HG03060 (cell line): ENCODE measurements around the gene PGGHG.
"Not testable (repeated sequence)": the region's sequence is repeated elsewhere in the genome, so short reads cannot be mapped to it uniquely, and the experiment has no call there.

Experiments used
- ATAC-seq: cut with Tn5 transposase; IDR thresholded peaks from one replicate; pipeline ENCODE4 v1.9.1; 2021; ENCODE audit warnings: low read depth, moderate number of reproducible peaks; ENCODE audit not compliant: unreplicated experiment

The PGGHG gene

GRCh38 chr11:284105-285020 is 4.6 kb upstream of the PGGHG start:
- no peak for ATAC-seq

DNA sequence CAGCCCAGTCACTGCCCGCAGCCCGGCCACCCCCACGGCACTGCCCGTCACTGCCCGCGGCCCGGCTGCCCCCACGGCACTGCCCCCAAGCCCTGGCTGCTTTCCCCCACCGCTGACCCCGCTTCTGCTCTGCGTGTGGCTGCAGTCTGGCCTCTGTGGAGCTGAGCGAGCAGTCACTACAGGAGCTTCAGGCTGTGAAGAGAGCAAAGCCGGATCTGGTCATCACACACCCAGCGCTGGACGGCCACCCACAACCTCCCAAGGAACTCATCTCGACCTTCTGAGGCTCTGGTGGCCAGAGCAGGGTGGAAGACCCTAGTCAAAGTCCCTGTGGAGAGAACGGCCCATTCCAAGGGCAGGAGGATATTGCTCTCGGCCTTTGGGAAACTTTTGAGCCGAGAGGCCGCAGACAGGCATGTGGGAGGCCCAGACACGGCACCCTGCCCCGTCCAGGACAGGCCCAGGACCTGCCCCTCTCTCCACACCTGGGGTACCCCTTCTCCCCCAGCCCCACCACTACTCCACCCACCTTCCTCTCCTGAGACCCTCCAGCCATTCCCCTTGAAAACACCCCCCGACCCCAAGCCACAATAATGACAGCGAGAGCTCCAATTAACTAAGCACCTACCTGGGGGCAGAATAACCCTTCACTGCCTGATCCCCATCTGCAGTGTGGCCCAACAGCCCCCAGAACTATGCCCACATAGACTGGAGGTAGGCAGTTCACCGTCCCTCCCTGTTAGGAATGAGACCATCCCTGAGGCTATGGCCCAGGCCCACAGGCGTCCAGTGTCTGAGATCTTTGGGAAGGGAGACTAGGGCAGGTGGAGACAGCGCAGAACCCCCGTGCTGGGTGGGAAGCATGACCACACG is 3.7 kb upstream of the PGGHG start:
- no peak for ATAC-seq

GRCh38 chr11:285894-286220 is 3.1 kb upstream of the PGGHG start:
- no peak for ATAC-seq

- ATAC-seq: not testable (repeated sequence)
These were observed 1.7 kb upstream of the PGGHG start for GRCh38 chr11:286977-287820.

GRCh38 chr11:287821-288477 is 977 bp upstream of the PGGHG start:
- ATAC-seq: no peak

DNA sequence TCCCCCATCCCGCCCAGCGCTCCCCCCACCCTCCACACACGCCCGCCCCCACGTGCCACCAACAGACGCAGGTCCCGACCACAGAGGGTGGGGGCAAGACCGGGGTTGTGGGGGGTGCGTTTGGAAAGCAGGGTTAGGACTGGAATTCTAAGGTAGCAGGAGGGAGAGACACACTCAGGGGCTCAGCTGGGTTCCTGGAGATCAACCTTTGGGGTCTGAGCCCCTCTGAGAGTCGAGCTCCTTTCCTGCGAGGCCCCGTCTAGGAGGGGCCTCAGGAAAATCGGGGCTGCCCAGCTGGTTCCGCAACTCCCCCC is 429 bp downstream of the PGGHG start:
- ATAC-seq: no peak

DNA sequence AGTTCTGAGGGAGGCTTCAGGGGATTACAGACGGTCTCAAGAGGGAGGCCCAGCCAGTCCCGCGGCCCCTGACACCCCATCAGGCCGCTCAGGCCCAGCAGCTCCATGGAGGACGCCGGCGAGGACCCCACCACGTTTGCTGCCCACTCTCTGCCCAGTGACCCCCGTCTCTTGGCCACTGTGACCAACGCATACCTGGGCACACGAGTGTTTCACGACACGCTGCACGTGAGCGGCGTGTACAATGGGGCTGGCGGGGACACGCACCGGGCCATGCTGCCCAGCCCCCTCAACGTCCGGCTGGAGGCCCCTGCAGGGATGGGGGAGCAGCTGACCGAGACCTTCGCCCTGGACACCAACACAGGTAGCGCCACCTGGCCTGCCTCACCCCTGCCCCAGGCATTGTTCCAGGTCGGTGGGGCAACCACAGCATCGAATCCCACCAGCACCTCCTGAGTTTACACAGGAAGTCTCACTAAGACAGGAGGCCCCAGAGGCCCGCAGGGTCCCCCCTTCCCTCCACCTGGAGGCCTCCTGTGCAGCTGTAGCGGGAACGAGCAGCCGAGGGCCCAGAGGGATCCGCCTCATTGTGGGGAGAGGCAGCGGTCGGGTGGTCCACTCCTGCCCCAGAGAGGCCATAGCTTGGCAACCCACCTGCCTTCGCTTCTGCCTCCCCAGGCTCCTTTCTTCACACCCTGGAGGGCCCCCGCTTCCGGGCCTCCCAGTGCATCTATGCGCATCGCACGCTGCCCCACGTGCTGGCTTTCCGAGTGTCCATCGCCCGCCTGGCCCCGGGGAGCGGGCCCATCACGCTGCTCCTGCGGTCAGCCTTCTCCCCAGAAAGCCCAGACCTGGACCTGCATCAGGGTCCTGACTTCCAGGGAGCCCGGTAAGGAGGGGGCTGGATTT is 1.0 kb downstream of the PGGHG start:
- no peak for ATAC-seq

DNA sequence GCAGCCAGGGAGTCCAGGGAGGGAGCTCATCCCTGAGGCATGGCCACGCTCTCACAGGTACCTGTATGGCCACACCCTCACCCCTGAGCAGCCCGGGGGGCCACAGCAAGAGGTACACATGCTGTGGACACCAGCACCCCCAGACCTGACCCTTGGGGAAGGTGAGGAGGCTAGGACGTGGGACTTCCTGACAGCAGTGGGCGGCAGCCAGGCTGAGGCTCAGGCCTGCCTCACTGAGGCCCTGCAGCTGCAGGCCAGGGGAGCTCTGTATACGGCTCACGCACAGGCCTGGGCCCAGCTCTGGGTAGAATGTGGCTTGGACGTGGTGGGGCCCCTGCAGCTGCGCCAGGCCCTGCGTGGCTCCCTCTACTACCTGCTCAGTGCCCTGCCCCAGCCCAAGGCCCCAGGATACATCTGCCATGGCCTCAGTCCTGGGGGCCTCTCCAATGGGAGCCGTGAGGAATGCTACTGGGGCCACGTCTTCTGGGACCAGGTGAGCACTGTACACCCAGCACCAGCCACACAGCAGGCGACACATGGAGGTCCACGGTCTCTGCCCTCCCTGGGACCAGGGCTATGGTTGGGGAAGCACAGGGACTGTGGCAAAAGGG is 1.8 kb downstream of the PGGHG start:
- ATAC-seq: no peak

DNA sequence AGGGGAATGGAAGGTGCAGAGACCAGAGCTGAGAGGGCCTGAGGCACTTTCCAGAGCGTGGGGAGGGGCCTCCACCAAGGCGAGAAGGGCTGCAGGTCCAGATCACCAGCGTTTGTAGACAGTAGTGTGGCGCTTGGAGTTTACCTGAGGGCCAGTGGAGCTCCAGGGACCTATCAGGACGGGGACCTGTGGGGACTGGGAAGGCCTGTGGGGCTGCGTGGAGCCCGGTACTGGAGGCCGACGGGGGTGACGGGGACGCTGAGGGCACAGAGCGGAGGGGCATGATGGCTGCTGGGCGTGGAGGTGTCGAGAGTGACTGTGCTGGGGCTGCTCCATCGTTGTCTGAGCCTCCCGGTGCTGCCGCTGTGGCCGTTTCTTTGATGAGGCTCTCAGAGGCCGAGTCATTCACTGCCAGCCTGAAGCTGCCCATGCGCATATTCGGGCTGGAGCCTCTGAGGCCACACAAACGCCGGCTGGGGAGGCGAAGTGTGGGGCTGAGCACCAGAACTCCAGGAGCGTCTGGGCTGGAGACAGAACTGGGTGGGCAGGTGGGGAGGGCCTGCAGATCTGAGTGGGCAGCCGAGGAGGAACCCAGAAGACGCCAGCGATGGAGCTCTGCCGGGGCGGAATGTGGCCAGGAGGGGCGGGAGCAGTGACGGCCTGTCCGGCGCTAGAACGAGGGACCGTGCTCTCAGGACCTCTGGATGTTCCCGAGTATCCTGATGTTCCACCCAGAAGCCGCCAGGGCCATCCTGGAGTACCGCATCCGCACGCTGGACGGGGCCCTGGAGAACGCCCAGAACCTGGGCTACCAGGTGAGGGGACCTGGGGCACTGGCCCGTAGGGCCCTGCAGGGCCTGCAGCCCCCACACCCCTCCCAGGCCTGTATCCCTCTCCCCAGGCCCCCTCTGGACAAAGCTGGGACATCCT is 2.6 kb downstream of the PGGHG start:
- ATAC-seq: no peak

GRCh38 chr11:292211-293121 is 3.5 kb downstream of the PGGHG start:
- ATAC-seq: no peak

- no peak for ATAC-seq
These were observed 4.4 kb downstream of the PGGHG start for GRCh38 chr11:293271-293851.

GRCh38 chr11:293852-294661 is 5.1 kb downstream of the PGGHG start:
- ATAC-seq: no peak

DNA sequence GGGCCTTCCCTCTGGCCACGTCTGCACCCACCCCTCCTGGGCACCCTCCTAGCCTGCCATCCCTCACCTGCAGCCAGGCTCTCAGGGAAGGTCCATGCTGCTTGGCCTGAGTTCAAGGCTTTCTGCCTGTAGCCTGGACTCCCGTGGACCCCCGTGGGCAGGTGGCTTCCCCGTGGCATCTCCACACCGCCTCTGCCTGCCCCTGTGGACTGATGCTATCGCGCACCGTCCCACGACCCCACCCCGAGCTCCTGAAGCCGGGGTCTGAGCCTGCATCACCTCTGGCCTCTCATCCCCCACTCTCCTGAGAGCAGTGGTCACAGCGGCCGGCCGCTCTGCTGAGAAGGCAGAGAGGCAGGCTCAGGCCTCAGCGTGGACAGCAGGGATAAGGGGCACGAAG is 5.9 kb downstream of the PGGHG start:
- ATAC-seq: no peak

DNA sequence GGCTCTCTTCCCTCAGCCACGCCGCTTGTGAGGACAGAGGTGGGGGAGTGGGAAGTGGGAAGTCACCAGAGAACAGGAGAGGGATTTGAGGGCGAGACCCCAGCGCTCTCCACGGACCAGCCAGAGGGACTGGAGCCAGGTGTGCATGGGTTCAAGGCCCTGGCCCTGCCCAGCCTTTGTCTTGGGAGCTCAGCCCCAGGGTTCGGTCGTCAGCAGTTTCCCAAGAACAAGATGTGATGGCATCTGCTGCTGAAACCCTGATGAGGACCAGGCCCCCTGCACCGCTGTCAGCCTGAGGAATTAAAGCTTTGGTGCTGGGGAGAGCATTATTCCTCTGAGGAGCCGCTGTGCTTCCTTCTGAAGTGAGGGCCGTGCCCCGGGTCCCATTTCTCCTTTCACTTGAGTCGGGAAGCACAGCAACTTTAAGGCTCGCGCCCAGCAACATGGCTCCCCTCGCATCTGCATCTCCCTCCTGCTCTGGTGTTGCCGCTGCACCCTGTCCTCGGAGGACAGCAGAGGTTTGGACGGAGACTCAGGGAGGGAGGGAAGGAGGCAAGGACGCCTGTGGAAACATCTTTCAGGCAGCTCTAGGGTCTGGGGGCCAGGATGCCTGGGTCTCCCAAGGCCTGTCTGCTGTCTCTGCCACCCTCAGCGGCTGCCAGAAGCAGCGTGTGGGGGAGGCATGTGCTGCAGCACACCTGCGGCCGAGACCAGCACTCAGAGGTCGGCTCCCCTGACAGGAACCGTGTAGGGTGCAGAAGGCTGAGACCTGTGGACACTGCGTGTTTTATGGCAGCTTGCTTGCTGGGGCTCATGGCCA is 6.6 kb downstream of the PGGHG start:
- no peak for ATAC-seq
